Ishikawa (cell line): ENCODE results near the gene PHKG2.

Source experiments
- CEBPB ChIP-seq: IDR thresholded peaks from 2 replicates; pipeline ENCODE4 v1.6.1; 2012
- CREB1 ChIP-seq: IDR thresholded peaks from 2 replicates; pipeline ENCODE4 v1.6.1; 2012; ENCODE audit warnings: low read depth
- EGR1 ChIP-seq: IDR thresholded peaks from 2 replicates; pipeline ENCODE4 v1.6.1; 2012
- EP300 ChIP-seq: IDR thresholded peaks from 2 replicates; pipeline ENCODE4 v1.6.1; 2012; ENCODE audit warnings: borderline replicate concordance
- FOXM1 ChIP-seq: IDR thresholded peaks from 2 replicates; pipeline ENCODE4 v1.6.1; 2012; ENCODE audit warnings: low read depth, borderline replicate concordance
- RAD21 ChIP-seq: IDR thresholded peaks from 2 replicates; pipeline ENCODE4 v1.6.1; 2012; ENCODE audit warnings: low read depth
- TAF1 ChIP-seq: IDR thresholded peaks from 2 replicates; pipeline ENCODE4 v1.6.1; 2012; ENCODE audit warnings: low read depth, mild to moderate bottlenecking
- TEAD4 ChIP-seq: IDR thresholded peaks from 2 replicates; pipeline ENCODE4 v1.6.1; 2012
- YY1 ChIP-seq: IDR thresholded peaks from 2 replicates; pipeline ENCODE4 v1.6.1; 2012; ENCODE audit warnings: low read depth
- TF ChIP-seq, protein P1 (sequence below): IDR thresholded peaks from 2 replicates; pipeline ENCODE4 v1.6.1; 2012; ENCODE audit warnings: low read depth, mild to moderate bottlenecking
- TF ChIP-seq, protein P2 (sequence below): IDR thresholded peaks from 2 replicates; pipeline ENCODE4 v1.6.1; 2012

DNA sequence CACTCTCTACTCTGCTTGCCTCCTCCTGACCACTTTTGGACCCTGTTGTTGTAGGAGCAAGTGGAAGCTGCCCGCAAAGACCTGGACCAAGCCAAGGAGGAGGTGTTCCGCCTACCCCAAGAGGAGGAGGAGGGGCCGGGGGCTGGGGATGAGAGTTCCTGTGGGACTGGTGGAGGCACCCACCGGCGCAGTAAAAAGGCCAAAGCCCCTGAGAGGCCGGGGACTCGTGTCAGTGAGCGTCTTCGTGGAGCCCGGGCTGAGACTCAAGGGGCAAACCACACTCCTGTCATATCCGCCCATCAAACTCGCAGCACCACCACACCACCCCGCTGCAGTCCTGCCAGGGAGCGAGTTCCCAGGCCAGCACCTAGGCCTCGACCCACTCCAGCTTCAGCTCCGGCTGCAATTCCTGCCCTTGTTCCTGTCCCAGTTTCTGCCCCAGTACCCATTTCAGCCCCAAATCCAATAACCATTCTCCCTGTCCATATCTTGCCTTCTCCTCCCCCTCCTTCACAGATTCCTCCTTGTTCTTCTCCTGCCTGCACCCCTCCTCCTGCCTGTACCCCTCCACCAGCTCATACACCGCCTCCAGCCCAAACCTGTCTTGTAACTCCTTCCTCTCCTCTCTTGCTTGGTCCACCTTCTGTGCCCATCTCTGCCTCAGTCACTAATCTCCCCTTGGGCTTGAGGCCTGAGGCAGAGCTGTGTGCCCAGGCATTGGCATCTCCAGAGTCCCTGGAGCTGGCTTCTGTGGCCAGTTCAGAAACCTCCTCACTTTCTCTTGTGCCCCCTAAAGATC lies 11.0 kb upstream of the PHKG2 start:
- TF ChIP-seq TAF1: no peak
- no peak for TF ChIP-seq EP300
- no peak for TF ChIP-seq CREB1
- TF ChIP-seq FOXM1: no peak
- TF ChIP-seq RAD21: no peak
- TF ChIP-seq TEAD4: no peak
- TF ChIP-seq, protein P1, sequence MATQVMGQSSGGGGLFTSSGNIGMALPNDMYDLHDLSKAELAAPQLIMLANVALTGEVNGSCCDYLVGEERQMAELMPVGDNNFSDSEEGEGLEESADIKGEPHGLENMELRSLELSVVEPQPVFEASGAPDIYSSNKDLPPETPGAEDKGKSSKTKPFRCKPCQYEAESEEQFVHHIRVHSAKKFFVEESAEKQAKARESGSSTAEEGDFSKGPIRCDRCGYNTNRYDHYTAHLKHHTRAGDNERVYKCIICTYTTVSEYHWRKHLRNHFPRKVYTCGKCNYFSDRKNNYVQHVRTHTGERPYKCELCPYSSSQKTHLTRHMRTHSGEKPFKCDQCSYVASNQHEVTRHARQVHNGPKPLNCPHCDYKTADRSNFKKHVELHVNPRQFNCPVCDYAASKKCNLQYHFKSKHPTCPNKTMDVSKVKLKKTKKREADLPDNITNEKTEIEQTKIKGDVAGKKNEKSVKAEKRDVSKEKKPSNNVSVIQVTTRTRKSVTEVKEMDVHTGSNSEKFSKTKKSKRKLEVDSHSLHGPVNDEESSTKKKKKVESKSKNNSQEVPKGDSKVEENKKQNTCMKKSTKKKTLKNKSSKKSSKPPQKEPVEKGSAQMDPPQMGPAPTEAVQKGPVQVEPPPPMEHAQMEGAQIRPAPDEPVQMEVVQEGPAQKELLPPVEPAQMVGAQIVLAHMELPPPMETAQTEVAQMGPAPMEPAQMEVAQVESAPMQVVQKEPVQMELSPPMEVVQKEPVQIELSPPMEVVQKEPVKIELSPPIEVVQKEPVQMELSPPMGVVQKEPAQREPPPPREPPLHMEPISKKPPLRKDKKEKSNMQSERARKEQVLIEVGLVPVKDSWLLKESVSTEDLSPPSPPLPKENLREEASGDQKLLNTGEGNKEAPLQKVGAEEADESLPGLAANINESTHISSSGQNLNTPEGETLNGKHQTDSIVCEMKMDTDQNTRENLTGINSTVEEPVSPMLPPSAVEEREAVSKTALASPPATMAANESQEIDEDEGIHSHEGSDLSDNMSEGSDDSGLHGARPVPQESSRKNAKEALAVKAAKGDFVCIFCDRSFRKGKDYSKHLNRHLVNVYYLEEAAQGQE: no peak
- no peak for TF ChIP-seq YY1
- TF ChIP-seq EGR1: no peak
- TF ChIP-seq, protein P2, sequence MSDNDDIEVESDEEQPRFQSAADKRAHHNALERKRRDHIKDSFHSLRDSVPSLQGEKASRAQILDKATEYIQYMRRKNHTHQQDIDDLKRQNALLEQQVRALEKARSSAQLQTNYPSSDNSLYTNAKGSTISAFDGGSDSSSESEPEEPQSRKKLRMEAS: no peak
- TF ChIP-seq CEBPB: no peak
